GM21528 (cell line): ENCODE measurements around the gene AIMP2.
"Not testable (repeated sequence)": the region's sequence is repeated elsewhere in the genome, so short reads cannot be mapped to it uniquely, and the experiment has no call there.

ENCODE experiments used
- ATAC-seq: cut with Tn5 transposase; IDR thresholded peaks from one replicate; pipeline ENCODE4 v1.9.1; 2021; ENCODE audit warnings: mild to moderate bottlenecking, moderate library complexity; ENCODE audit not compliant: unreplicated experiment, low FRiP score

Gene AIMP2

DNA sequence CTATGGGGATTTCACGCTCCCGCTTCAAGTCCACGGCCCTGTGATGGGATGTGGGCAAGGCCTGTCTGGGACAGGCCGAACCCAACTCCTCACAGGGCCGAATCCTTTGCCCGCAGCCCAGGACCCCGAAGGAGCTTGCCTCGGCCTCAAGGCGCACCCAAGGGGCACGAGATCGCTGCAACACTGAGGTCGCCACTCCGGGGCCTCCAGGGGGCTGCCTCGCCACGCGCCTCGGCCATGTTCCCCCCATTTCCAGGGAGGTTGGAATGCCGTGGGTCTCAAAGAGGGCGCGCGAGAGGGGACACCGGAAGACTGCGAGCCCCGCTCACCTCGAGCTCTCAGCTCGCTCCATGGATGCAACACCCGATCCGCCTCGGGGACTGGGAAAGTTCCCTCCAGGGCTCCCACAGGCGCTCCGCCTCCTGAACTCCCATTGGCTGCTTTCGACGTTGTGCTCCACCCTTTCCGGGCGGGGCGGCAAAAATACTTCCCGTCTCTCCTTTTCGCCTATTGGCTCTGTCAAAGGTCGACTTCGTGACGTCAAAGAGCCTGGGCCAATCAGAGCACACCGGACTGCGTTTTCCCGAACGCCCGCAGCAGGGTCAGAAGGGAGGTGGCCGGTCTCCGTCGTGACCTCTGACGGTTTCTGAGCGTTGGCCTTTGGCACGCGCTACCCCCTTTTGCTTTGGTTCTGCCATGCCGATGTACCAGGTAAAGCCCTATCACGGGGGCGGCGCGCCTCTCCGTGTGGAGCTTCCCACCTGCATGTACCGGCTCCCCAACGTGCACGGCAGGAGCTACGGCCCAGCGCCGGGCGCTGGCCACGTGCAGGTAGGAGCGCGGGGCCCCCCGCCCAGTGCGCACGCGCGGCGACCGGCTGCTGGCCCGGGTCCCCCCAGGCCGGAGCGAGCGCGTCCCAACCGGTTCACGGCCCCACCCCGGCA is at the start of gene AIMP2, which contains the start of gene PMS2:
Gene AIMP2 (plus strand): TSS at position 605 of the 944 bp plus-strand sequence. CDS start 92 bp downstream, at position 697.
Gene PMS2 (minus strand): TSS at position 382 of the 944 bp plus-strand sequence. CDS start 30 bp downstream, at position 352.
- ATAC-seq, result peak; percentile 93

DNA sequence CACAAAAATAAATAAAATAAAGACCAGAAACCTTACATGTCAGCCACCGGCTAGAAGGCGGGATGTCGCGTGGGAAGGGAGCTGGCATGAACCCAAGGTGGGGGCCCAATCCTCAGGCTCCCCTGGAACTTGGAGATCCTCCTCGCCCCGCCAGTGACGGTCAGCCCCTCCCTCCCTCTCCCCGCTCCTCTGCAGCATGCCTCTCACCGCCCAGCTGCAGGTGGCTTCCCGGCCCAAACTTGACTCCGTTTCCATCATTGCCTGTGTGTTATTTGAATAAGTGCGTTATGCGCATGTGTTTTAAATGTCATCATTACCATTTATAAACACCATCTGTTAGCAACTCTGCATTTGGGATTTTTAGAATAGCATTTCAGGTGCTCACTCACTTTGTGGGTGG is 45.9 kb upstream of the AIMP2 start:
- ATAC-seq, result not testable (repeated sequence)

DNA sequence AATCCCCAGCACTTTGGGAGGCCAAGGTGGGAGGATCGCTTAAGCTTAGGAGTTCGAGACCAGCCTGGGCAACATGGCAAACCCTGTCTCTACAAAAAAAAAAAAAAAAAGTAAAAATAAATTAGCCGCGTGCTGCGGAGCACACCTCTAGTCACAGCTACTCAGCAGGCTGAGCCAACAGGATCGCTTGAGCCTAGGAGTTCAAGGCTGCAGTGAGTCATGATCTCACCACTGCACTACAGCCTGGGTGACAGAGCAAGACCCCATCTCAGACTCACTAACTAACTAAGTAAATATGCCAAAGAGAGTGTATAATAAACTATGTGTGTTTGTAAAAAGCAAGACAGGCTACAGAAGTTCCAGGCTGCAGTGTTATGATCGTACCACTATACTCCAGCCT is 45.3 kb upstream of the AIMP2 start:
- ATAC-seq, result not testable (repeated sequence)

DNA sequence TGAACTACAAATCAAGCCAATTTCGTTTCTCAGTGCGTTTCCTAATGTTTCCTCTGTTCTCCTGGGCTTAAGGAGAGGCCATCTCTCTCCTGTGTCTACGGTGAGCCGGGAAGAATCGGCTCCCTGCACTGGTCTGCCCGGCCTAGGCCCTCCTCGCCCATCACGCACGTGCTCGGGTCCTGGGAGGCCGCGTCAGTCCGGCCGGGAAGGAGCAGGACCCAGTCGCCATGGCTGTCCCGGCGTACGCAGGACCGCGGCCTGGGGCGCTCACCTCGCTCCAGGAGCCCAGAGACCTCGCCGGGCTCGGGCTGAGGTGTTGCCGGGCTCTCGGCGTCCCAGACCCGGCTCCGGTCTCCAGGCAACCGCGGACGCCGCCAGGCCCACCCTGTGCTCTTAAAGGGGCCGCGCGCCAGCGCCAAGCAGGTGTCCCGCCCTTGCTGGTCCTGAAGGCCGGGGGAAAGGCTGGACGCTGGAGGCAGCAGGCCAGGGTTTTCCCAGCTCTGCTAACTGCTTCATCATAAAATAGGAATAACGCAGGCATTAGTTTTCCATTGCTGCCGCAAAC is 38.6 kb upstream of the AIMP2 start, which contains the start of gene RSPH10B:
Gene RSPH10B (minus strand): TSS at position 343 of the 565 bp plus-strand sequence. CDS start 3,573 bp downstream, outside the sequence.
- ATAC-seq, result not testable (repeated sequence)

DNA sequence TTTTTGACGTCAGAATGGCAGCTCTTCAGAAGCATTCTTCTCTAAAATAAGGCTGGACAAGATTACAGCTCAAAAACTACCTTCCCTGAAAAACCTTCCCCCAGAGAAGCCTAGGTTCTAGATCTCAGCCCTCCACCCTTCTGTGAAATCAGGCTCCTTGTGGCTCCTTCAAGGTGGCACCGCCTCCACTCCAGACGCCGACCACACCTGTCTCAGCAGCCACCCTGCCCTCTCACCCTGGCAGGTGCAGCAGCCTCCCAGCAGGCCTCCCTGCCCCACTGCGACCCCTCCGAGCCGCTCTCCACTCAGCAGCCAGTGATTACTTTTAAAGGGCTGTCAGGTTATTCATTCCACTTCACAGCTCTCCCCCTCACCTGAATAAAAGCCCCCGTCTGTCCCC is 35.5 kb upstream of the AIMP2 start:
- ATAC-seq, result not testable (repeated sequence)

DNA sequence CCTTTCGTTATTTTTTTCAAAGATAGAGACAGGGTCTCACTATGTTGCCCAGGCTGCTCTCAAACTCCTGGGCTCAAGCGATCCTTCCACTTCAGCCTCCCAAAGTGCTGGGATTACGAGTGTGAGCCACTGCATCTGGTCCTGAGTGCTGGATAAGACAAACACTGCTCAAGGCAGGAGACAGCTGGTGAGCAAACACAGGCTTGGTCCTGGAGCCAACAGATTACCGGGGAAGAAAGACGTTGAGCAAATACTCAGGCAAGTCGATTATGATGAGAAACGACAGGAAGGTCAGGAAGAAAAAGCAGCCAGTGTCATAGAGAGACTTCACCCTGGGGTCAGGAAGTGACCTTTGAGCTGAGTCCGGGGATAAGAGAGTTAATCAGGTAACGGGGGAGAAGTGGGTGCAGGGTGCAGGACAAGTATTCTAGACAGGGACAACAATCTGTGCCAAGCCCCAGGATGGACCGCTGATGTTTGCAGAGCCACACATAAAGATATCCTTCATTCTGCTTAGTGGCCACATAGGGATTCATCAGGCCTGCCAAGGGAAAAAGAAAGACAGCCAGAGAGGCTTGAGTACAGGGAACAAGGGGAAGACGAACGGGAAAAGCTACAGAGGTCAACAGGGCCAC is 29.3 kb upstream of the AIMP2 start:
- not testable (repeated sequence) for ATAC-seq

DNA sequence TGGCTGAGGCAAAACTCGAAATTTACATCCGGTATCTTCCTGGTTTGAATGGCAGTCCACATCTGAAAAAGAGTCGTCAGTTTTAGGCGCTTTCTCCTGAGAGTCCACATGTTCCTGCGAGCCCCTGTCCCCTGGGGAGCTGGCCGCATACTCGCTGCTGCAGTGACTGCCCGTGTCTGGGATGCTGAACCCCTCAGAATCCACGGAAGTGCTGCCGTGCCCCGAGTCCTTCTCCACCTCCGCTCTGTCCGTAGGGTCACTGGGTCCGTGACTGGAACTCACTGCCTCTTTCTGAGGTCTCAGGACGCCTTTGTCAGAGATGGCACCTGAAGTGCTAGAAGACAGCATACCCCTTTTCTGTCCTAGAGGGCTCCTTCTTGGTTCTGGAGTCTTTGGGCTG is 22.0 kb upstream of the AIMP2 start:
- ATAC-seq, result not testable (repeated sequence)

DNA sequence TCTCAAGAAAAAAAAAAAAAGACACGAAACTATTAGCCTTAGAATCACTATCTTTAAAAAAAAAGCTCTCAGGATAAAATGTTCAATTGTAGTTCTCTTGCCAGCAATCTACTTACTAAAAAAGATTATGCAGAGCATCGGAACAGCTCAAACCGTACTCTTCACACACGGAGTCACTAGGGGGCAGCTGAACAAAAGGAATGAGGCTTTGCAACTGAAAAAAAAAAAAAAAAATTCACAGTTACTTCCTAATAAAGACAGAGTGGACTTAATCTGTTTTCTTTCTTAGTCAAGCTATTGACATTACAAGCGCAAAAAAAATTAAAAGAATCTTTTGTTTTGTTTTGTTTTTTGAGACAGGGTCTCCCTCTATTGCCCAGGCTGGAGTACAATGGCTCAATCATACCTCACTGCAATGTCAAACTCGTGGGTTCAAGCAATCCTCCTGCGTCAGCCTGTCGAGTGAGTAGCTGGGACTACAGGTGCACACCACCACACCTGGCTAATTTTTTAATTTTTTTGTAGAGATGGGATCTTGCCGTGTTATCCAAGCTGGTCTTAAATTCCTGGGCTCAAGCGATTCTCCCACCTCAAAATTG is 11.8 kb upstream of the AIMP2 start:
- ATAC-seq, result no peak

DNA sequence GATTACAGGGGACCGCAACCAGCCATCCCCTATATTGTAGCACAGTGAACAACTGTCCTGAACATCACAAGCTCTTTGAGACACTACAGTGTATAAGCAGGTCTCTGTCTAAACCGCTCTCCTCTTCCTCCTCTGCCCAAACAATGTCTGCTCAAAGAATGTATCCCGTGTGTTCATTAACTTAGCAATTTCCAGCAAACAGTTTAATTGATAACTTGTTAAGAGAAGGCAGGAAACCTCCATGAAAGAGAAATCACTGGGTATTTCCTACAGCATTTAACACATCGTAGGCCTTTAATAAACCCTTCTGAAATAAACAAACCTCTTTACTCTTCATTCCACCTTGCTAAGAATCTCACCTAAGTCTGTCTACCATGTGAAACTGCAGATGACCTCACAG is 1.7 kb upstream of the AIMP2 start:
- ATAC-seq, result no peak

DNA sequence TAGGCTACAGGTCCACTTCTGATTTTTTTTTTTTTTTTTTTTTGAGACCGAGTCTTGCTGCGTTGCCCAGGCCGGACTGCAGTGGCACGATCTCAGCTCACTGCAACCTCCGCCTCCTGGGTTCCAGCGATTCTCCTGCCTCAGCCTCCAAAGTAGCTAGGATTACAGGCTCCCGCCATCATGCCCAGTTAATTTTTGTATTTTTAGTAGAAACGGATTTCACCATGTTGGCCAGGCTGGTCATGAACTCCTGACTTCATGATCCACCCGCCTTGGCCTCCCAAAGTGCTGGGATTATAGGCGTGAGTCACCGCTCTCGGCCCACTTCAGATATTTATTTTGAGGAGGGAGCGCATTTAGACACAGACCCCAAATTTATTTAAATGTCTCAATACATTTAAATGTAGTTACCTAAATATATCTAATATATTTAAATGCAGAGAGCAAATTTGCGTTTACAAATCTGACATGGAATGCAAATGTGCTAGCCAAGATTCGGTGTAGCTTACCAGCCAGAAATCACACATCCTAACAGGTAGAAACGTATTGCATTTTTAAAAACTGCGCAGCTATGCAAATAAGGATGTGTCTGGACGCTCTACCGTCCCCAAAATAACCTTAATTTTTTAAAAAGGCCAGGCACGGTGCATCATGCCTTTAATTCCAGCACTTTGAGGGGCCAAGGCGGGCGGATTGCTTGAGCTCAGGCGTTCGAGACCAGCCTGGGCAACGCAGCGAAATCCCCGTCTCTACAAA is 1.1 kb upstream of the AIMP2 start:
- not testable (repeated sequence) for ATAC-seq

DNA sequence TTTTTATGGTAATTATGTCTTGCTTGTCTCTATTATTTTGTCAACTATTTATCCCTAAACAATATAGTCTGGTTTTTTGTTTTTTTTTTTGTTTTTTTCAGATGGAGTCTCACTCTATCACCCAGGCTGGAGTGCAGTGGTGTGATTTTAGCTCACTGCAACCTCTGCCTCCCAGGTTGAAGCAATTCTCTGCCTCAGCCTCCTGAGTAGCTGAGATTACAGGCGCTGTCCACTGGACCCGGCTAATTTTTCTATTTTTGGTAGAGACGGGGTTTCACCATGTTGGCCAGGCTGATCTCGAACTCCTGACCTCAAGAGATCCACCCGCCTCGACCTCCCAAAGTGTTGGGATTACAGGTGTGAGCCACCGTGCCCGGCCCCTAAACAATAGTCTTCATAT is 1.3 kb downstream of the AIMP2 start:
- not testable (repeated sequence) for ATAC-seq

DNA sequence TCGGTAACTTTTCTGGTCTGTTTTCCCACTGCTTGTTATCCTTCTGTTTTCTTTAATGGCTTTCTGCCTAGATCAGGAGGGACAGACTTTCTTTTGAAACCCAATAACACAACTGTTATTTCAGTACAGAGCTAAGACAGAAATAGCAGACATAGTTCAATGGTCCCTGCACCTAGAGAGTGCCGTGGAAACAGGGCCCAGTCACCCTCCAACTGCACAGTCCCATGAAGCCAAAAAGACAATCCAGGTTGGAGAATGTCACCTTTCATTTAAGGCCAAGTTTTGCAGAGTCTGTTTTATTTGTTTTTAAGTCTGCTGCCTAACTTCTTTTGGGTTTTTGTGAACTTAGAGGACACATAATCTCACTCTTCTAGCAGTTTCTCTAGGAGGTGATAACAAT is 2.5 kb downstream of the AIMP2 start:
- no peak for ATAC-seq

DNA sequence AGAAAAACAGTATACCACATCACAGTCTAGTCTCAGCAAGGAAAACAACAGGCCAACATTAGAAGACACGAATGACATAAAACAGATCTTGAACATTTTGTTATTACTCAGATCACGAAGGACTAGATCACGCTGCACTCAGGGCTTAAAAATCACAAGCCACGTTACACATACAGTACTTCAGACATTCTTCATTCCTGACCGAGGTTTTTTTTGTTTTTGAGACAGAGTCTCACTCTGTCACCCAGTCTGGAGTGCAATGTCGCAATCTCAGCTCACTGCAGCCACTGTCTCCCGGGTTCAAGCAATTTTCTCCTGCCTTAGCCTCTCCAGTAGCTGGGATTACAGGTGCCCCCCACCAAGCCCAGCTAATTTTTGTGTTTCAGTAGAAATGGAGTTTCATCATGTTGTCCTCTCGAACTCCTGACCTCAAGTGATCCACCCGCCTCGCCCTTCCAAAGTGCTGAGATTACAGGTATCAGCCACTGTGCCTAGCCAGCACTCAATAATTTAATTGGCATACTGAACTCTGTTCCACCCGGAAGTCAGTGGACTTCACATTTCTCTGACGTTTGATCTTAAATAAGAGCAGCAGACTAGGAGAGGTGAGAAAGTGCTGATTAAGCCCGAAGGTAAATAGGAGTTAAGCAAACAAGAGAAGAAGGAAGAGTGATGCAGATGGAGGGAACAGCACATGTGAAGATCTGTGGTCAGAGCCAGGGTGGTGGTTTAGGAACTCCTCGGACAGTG is 3.5 kb downstream of the AIMP2 start:
- ATAC-seq, result no peak

DNA sequence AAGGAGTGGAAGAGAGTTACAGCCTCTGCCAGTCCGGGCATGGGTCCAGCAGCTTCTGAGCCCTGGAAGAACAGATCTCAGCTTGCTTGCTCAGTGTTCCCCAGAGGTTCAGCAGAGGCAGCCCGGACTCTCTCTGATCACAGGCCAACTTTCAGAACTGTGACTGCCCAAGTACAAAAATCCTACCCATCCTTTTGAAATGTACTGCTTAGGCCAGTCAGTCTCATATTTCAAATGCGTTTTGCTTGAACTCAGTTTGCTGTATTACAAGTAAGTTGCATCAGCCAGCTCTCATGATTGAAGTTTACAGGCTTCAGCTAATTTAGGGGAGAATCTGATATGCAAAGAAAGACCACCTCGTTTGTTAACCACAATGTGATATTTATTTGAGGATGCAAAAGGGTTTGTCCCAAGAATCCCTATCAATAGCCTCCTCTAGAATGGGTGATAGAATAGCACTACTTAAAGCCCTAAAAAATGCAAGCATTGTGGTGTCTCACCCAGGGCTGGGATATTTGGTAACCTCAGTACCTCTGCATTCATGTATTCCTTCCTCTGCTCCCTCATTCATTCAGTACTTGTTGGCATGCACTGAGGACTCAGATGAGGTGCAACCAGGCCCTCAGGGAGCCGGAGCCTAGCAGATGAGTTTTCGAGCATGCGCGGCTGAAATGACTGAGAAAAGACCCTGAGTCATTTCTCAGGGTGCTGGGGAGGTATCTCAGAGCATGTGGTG is 7.0 kb downstream of the AIMP2 start:
- no peak for ATAC-seq

DNA sequence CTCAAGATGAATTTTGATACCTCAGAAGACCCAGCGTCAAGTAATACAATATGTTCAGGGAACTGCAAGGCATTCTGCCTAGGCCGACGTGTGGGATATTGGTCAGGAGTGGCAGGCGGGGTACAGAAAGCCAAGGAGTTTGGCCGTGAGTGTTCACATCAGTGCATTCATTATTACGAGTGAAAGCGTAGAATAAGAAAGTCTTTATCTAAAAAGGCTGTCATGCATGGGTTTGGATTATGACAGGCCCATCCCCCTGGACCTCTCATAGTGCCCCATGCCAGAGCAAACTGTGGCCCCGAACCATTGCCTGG is 7.5 kb downstream of the AIMP2 start:
- no peak for ATAC-seq

DNA sequence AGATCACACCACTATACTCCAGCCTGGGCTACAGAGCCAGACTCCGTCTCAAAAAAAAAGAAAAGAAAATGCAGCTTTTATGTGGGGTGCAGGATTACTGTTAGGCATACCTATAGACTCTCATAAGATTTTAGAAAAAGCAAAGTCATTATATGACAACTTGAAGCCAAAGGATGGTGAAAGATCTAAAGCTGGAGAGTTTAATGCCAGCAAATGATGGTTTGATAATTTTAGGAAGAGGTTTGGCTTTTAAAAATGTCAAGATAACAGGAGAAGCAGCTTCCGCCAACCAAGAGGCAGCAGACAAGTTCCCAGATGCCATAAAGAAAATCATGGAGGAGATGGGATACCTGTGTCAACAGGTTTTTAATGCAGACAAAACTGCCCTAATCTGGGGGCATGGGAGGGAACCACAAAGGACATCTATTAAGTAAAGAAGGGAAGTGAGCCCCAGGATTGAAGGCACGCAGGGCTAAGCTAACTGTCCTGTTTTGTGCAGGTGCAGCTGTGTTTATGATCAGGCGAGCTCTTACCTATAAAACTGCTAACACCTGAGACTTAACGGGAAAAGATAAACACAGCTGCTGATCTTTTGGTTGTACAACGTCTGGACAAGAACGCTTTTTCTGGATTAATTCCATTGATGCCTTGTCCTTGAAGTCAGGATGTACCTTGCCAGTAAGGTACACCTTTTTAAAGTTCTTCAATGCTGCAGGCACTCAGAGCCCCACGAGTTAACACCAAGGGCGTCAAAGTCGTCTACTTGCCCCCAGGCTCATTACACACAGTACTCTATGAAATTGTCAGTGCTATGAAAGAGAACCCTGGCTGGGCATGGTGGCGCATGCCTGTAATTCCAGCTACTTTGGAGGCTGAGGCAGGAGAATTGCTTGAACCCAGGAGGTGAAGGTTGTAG is 11.6 kb downstream of the AIMP2 start:
- no peak for ATAC-seq

DNA sequence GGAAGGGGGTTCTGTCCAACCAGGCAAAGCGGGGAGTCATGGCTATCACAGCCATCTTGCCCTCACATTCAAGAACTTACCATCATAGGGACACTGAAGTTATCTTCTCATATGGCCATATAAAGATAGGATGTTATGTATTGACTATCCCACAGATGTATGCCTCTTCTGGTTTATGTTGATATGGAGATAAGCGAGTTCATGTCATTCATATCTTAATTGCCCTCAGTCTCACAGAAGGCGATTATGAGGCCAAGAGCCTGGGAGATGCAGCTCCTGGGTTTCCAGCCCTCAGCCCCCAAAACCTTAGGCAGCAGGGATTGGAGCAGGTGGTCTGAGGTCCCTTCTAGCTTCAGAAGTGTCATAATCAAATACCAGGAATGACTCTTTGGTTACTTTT is 13.6 kb downstream of the AIMP2 start:
- ATAC-seq, result no peak

DNA sequence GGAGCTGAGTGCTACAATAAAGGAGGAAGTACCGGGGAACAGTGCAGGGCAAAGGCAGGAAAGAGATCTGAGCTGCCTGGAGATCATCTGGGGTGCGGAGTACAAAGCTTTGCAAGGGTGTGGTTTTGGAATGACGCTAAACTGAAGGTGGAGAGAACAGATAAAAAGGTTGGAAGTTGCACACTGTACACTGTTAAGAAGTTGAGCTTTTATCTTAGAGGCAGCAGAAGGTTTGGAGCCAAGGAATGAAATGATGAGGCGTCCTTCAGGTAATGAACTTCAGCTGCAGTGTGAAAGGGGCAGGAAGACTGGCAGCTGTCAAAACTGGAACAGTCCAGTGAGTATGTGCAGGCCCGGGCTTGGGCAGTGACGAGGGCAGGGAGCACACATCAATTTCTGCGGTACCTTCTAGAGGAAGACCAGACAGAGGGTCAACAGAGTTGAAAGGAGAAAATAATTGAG is 14.9 kb downstream of the AIMP2 start:
- ATAC-seq, result no peak
